DND-41 (cell line): ENCODE data around the gene WNT11.

Source experiments
- ATAC-seq: fragments of 200-7000 bp; cut with Tn5 transposase; 3 replicates; pipeline ENCODE4 v1.9.1; 2021; ENCODE audit warnings: low read depth; ENCODE audit not compliant: insufficient read depth
- DNase-seq: peaks from one replicate; pipeline ENCODE4 v3.0.0-alpha.2; 2020
- H2AFZ ChIP-seq: 2 replicates; pipeline ENCODE4 v1.6.0; 2012; ENCODE audit warnings: low read depth, low read length
- H3K27ac ChIP-seq: 2 replicates; pipeline ENCODE4 v1.5.1; 2012; ENCODE audit warnings: low read length, inconsistent platforms
- H3K27me3 ChIP-seq: fragments of 200-600 bp; sonication (generic); 2 replicates; pipeline ENCODE4 v1.6.0; 2012; ENCODE audit warnings: low read length, mild to moderate bottlenecking, inconsistent platforms; ENCODE audit not compliant: insufficient read depth, poor library complexity
- H3K36me3 ChIP-seq: 2 replicates; pipeline ENCODE4 v1.5.1; 2012; ENCODE audit warnings: low read length, inconsistent platforms; ENCODE audit not compliant: insufficient read depth
- H3K4me1 ChIP-seq: 2 replicates; pipeline ENCODE4 v1.5.1; 2012; ENCODE audit warnings: mild to moderate bottlenecking, low read length; ENCODE audit not compliant: insufficient read depth
- H3K4me2 ChIP-seq: 2 replicates; pipeline ENCODE4 v1.6.0; 2012; ENCODE audit warnings: mild to moderate bottlenecking, moderate library complexity, low read length, inconsistent platforms; ENCODE audit not compliant: insufficient read depth
- H3K4me3 ChIP-seq, 2 experiments: fragments of 200-600 bp in 1 of 2; shearing (Covaris generic) in 1 of 2; 2 replicates each; pipeline ENCODE4 v1.5.1; 2012 to 2016; ENCODE audit warnings: inconsistent platforms in 2 of 2, low read length in 2 of 2, mild to moderate bottlenecking in 2 of 2, low read depth in 1 of 2, moderate library complexity in 1 of 2
- H3K79me2 ChIP-seq: 2 replicates; pipeline ENCODE4 v1.6.0; 2012; ENCODE audit warnings: low read length, inconsistent platforms; ENCODE audit not compliant: insufficient read depth
- H3K9ac ChIP-seq: 2 replicates; pipeline ENCODE4 v1.6.0; 2012; ENCODE audit warnings: low read depth, mild to moderate bottlenecking, inconsistent platforms, low read length, moderate library complexity
- H3K9me3 ChIP-seq: 2 replicates; pipeline ENCODE4 v1.5.1; 2012; ENCODE audit warnings: low read length, moderate library complexity, mild to moderate bottlenecking, inconsistent platforms; ENCODE audit not compliant: insufficient read depth, severe bottlenecking
- H4K20me1 ChIP-seq: 2 replicates; pipeline ENCODE4 v1.6.0; 2012; ENCODE audit warnings: low read length; ENCODE audit not compliant: insufficient read depth
- EZH2 ChIP-seq: IDR thresholded peaks from 3 replicates; pipeline ENCODE4 v1.6.1; 2012; ENCODE audit warnings: borderline replicate concordance, low read depth, mild to moderate bottlenecking, moderate library complexity, low read length, inconsistent platforms; ENCODE audit not compliant: severe bottlenecking
- TF ChIP-seq, protein P1 (sequence below): IDR thresholded peaks from 2 replicates; pipeline ENCODE4 v1.5.1; 2012; ENCODE audit warnings: borderline replicate concordance, low read length, moderate library complexity, mild to moderate bottlenecking; ENCODE audit not compliant: poor library complexity, severe bottlenecking; ENCODE audit errors: extremely low read depth

Gene WNT11

DNA sequence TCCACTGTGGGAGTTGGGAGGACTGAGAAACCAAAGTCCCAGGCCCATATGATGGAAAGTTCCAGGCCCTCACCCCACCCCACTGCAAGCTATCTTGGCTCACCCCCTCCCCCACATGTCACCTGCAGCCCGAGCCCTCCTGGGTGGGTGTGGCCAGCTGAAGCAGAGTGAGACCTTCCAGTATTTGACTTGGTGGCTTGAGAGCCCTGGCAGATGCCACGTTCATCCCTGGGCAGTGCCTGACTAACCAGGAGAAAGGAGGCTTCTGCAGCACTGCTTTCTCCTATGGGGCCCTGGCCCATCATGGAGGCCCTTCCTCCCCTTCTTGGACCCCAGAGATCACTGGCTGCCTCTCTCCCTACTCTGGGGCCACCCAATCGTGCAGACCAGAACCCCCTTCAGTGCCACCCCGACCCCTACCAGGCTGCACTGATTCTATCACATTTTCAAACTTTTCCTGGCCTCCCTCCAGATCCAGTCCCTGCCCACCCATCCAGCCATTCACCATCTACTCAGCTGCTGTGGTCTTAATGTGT is 38.1 kb upstream of the WNT11 start:
- no peak overlapping the region for H3K27ac ChIP-seq
- H3K9me3 ChIP-seq, result no peaks in the 10 kb centered on the region
- H3K4me1 ChIP-seq, result no peaks in the 10 kb centered on the region
- no peak overlapping the region for H3K9ac ChIP-seq
- H4K20me1 ChIP-seq, result no peaks in the 10 kb centered on the region
- H3K4me3 ChIP-seq, result no peak overlapping the region
- no peak overlapping the region for H3K4me2 ChIP-seq
- no peak overlapping the region for H2AFZ ChIP-seq
- no peak for TF ChIP-seq EZH2
- TF ChIP-seq, protein P1, sequence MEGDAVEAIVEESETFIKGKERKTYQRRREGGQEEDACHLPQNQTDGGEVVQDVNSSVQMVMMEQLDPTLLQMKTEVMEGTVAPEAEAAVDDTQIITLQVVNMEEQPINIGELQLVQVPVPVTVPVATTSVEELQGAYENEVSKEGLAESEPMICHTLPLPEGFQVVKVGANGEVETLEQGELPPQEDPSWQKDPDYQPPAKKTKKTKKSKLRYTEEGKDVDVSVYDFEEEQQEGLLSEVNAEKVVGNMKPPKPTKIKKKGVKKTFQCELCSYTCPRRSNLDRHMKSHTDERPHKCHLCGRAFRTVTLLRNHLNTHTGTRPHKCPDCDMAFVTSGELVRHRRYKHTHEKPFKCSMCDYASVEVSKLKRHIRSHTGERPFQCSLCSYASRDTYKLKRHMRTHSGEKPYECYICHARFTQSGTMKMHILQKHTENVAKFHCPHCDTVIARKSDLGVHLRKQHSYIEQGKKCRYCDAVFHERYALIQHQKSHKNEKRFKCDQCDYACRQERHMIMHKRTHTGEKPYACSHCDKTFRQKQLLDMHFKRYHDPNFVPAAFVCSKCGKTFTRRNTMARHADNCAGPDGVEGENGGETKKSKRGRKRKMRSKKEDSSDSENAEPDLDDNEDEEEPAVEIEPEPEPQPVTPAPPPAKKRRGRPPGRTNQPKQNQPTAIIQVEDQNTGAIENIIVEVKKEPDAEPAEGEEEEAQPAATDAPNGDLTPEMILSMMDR, result no peak
- peaks cover 9% of the 10 kb centered on the region for H3K27me3 ChIP-seq
- no peaks in the 10 kb centered on the region for H3K36me3 ChIP-seq
- H3K79me2 ChIP-seq, result no peaks in the 10 kb centered on the region
- ATAC-seq, result no peak
- no peak for DNase-seq

DNA sequence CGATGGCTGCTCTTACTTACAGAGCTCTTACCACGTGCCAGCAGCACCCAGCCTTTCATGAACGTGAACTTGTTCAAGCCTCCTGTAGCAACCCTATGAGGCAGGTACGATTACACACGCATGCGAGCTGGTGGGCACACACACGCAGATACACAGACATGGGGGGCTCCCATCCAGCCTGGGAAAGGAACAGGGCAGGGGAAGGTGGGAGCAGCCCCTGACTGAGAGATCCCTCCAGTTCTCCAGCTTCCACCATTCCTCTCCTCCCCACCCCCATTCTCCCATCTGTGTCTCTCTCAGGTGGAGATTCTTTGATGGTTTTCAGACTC is 37.6 kb upstream of the WNT11 start:
- Histone ChIP-seq H3K79me2 (no peaks in the 10 kb centered on the region), H4K20me1 (no peaks in the 10 kb centered on the region), H3K4me1 (no peaks in the 10 kb centered on the region), H2AFZ (no peak overlapping the region), H3K9ac (no peak overlapping the region), H3K4me3 (no peak overlapping the region), H3K27me3 (peaks cover 9% of the 10 kb centered on the region), H3K36me3 (no peaks in the 10 kb centered on the region), H3K9me3 (no peaks in the 10 kb centered on the region), H3K4me2 (no peak overlapping the region), H3K27ac (no peak overlapping the region)
- no peak for TF ChIP-seq EZH2
- TF ChIP-seq, protein P1, result no peak
- ATAC-seq (no peak), DNase-seq (no peak)

DNA sequence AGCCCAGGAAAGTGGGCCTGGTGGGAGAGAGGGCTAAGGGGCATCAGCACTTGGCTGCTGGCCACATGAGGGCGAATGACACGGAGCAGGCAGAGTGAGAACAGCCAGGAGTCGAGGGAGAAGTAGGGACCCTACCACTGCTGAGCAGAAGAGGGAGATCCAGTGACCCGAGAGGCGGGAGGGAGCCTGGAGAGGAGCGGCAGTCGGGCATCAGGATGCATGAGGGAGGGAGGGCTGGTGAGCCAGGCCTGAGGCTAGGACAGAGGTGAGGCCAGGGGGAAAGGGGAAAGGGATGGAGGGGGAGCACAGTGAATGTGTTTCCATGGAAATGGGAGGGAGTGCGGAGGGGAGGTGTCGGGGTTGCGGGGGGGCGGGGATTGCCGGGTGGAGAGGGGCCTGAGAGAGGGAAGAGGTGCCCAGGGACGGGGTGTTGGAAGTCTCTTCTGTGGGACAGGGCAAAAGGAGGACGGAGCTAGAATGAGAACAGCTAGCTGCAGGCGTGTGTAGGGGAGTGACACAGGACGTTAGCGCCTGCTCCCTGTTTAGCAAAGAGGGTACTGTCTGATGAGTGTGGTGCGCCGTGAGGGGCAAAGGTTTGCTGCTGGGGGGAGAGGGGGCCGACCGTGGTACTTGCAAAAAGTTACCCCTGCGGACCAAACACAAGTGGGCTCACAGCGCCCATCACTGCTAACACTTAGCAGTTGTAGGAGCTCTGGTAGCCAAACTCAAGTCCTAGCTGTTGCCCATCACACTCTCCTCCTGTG is 37.1 kb upstream of the WNT11 start:
- Histone ChIP-seq H3K27me3 (peaks cover 9% of the 10 kb centered on the region), H3K9me3 (no peaks in the 10 kb centered on the region), H3K36me3 (no peaks in the 10 kb centered on the region), H3K4me3 (no peak overlapping the region), H3K4me2 (no peak overlapping the region), H2AFZ (no peak overlapping the region), H3K9ac (no peak overlapping the region), H3K27ac (no peak overlapping the region), H3K4me1 (no peaks in the 10 kb centered on the region), H3K79me2 (no peaks in the 10 kb centered on the region), H4K20me1 (no peaks in the 10 kb centered on the region)
- DNase-seq, result no peak
- ATAC-seq, result no peak
- TF ChIP-seq EZH2, result no peak
- TF ChIP-seq, protein P1, result no peak
